ENCODE results near the gene RPS15. TPM values are rescaled to one million over a fixed set of nuclear protein-coding genes. Genes with fewer than 3 reads are reported as not detected.

The RPS15 gene
- polyA plus RNA-seq, 1 donor (not counting 4 experiments of a cell fraction or from before 2014, with no cell fraction given) = 795 TPM

GRCh38 chr19:1399079-1399478, 39.1 kb upstream of the RPS15 start:
- Histone ChIP-seq H3K79me2 (ENCODE audit: control insufficient read depth, insufficient read depth, low read length) (no peaks in the 10 kb centered on the region), H3K4me2 (ENCODE audit: control insufficient read depth, extremely low read depth, insufficient read depth, low read depth, low read length) (no peak overlapping the region), H3K36me3 (ENCODE audit: control insufficient read depth in 2 of 2, extremely low read depth in 1 of 2, insufficient read depth in 2 of 2, low read length in 2 of 2) (no peaks in the 10 kb centered on the region), H3K9me1 (ENCODE audit: control insufficient read depth, extremely low read depth, insufficient read depth, low read length) (no peaks in the 10 kb centered on the region), H3K9ac (ENCODE audit: control insufficient read depth, extremely low read depth, insufficient read depth, low read length) (no peak overlapping the region), H3K27ac (ENCODE audit: control insufficient read depth, insufficient read depth, low read length) (no peak overlapping the region), H3K4me1 (ENCODE audit: control insufficient read depth, extremely low read depth, insufficient read depth, low read length) (peaks cover 35% of the 10 kb centered on the region), H3K27me3 (ENCODE audit: control insufficient read depth, extremely low read depth, insufficient read depth, low read length) (peaks cover 18% of the 10 kb centered on the region), H2AFZ (ENCODE audit: control insufficient read depth, low read length) (no peak overlapping the region), H3K9me3 (ENCODE audit: control insufficient read depth, low read depth, low read length) (no peaks in the 10 kb centered on the region), H4K20me1 (ENCODE audit: control insufficient read depth, extremely low read depth, insufficient read depth, low read length) (no peaks in the 10 kb centered on the region), H3K4me3 (ENCODE audit: control insufficient read depth in 2 of 3, extremely low read depth in 1 of 3, insufficient read depth in 2 of 3, low read depth in 1 of 3, low read length in 3 of 3) (no peak overlapping the region)
- DNase-seq (ENCODE audit: low read depth, low spot score) = no peak
- FAIRE-seq = no peak
- TF ChIP-seq CTCF (optimal IDR thresholded peaks at IDR 0.05 in 1 of 3, IDR thresholded peaks at IDR 0.05 in 1 of 3, conservative IDR thresholded peaks at IDR 0.05 in 1 of 3; ENCODE audit: extremely low read depth in 1 of 3, insufficient read depth in 2 of 3, low read length in 3 of 3) (no peak), EZH2 (IDR thresholded peaks at IDR 0.05; ENCODE audit: low read length) (no peak)
- dilution Hi-C loops (cut with MboI; ENCODE audit: extremely low pct_ligation_motif_present, low sequenced_read_pairs) = no loop called here

GRCh38 chr19:1399745-1400144, 38.5 kb upstream of the RPS15 start:
- H2AFZ ChIP-seq (ENCODE audit: control insufficient read depth, low read length) = no peak overlapping the region
- no peak for FAIRE-seq
- H3K4me3 ChIP-seq (ENCODE audit: control insufficient read depth in 2 of 3, extremely low read depth in 1 of 3, insufficient read depth in 2 of 3, low read depth in 1 of 3, low read length in 3 of 3) = no peak overlapping the region
- H3K27me3 ChIP-seq (ENCODE audit: control insufficient read depth, extremely low read depth, insufficient read depth, low read length) = peaks cover 18% of the 10 kb centered on the region
- H3K4me1 ChIP-seq (ENCODE audit: control insufficient read depth, extremely low read depth, insufficient read depth, low read length) = peaks cover 32% of the 10 kb centered on the region
- no peaks in the 10 kb centered on the region for H4K20me1 ChIP-seq (ENCODE audit: control insufficient read depth, extremely low read depth, insufficient read depth, low read length)
- no peak overlapping the region for H3K27ac ChIP-seq (ENCODE audit: control insufficient read depth, insufficient read depth, low read length)
- DNase-seq (ENCODE audit: low read depth, low spot score) = no peak
- H3K79me2 ChIP-seq (ENCODE audit: control insufficient read depth, insufficient read depth, low read length) = no peaks in the 10 kb centered on the region
- H3K36me3 ChIP-seq (ENCODE audit: control insufficient read depth in 2 of 2, extremely low read depth in 1 of 2, insufficient read depth in 2 of 2, low read length in 2 of 2) = no peaks in the 10 kb centered on the region
- no peaks in the 10 kb centered on the region for H3K9me3 ChIP-seq (ENCODE audit: control insufficient read depth, low read depth, low read length)
- no peaks in the 10 kb centered on the region for H3K9me1 ChIP-seq (ENCODE audit: control insufficient read depth, extremely low read depth, insufficient read depth, low read length)
- no peak overlapping the region for H3K9ac ChIP-seq (ENCODE audit: control insufficient read depth, extremely low read depth, insufficient read depth, low read length)
- TF ChIP-seq EZH2 (IDR thresholded peaks at IDR 0.05; ENCODE audit: low read length) = no peak
- no peak for TF ChIP-seq CTCF (optimal IDR thresholded peaks at IDR 0.05 in 1 of 3, IDR thresholded peaks at IDR 0.05 in 1 of 3, conservative IDR thresholded peaks at IDR 0.05 in 1 of 3; ENCODE audit: extremely low read depth in 1 of 3, insufficient read depth in 2 of 3, low read length in 3 of 3)
- no peak overlapping the region for H3K4me2 ChIP-seq (ENCODE audit: control insufficient read depth, extremely low read depth, insufficient read depth, low read depth, low read length)
- dilution Hi-C loops (cut with MboI; ENCODE audit: extremely low pct_ligation_motif_present, low sequenced_read_pairs) = no loop called here

Data from keratinocyte (primary cell).